ENCODE data around the gene ADGRB3.
"Not testable (repeated sequence)": the region's sequence is repeated elsewhere in the genome, so short reads cannot be mapped to it uniquely, and the experiment has no call there.

GRCh38 chr6:68790128-68790527 lies 155.0 kb downstream of the ADGRB3 start:
- TF ChIP-seq CTCF, POLR2A (IDR thresholded peaks at IDR 0.05): not testable (repeated sequence)
